Liver (tissue), 9 donors: ENCODE measurements around the gene C12orf75. TPM values are rescaled to one million over a fixed set of nuclear protein-coding genes. Genes with fewer than 3 reads are reported as not detected.
"Not testable (repeated sequence)": the region's sequence is repeated elsewhere in the genome, so short reads cannot be mapped to it uniquely, and the experiment has no call there.

Experiments
- DNase-seq: peaks from one replicate; pipeline ENCODE4 v3.0.0-alpha.2; 2017; ENCODE audit warnings: low spot score
- H3K27ac ChIP-seq, 2 donors: one replicate each; pipeline ENCODE4 v1.7.0; 2013; ENCODE audit warnings: inconsistent platforms in 2 of 2, low read length in 2 of 2, control low read depth in 1 of 2, low read depth in 1 of 2, mild to moderate bottlenecking in 1 of 2
- H3K27me3 ChIP-seq, 4 donors: one replicate each; pipeline versions ENCODE4 v1.6.1 to v1.7.0; 2013; ENCODE audit warnings: low read length in 3 of 4, inconsistent platforms in 1 of 4, mild to moderate bottlenecking in 1 of 4, moderate library complexity in 1 of 4; ENCODE audit not compliant: control insufficient read depth in 4 of 4, insufficient read depth in 4 of 4
- H3K36me3 ChIP-seq, 4 donors: one replicate each; pipeline versions ENCODE4 v1.6.1 to v1.7.0; 2013; ENCODE audit warnings: low read length in 3 of 4, mild to moderate bottlenecking in 3 of 4, low read depth in 1 of 4, moderate library complexity in 1 of 4; ENCODE audit not compliant: control insufficient read depth in 4 of 4, insufficient read depth in 3 of 4
- H3K4me1 ChIP-seq, 4 donors: one replicate each; pipeline versions ENCODE4 v1.6.1 to v1.7.0; 2013; ENCODE audit warnings: low read length in 3 of 4, mild to moderate bottlenecking in 3 of 4, moderate library complexity in 1 of 4; ENCODE audit not compliant: control insufficient read depth in 4 of 4, insufficient read depth in 4 of 4
- H3K4me3 ChIP-seq, 3 donors: one replicate each; pipeline versions ENCODE4 v1.6.1 to v1.7.0; 2013; ENCODE audit warnings: low read length in 3 of 3, control low read depth in 1 of 3, low read depth in 1 of 3, mild to moderate bottlenecking in 1 of 3
- H3K9ac ChIP-seq, 2 donors: one replicate each; pipeline ENCODE4 v1.7.0; 2013; ENCODE audit warnings: low read length in 2 of 2, mild to moderate bottlenecking in 2 of 2, moderate library complexity in 2 of 2, control low read depth in 1 of 2, low read depth in 1 of 2
- H3K9me3 ChIP-seq, 4 donors: one replicate each; pipeline versions ENCODE4 v1.6.1 to v1.7.0; 2013; ENCODE audit warnings: low read length in 3 of 4; ENCODE audit not compliant: control insufficient read depth in 4 of 4
- EGR1 ChIP-seq, 2 donors: IDR thresholded peaks; 2 replicates each; pipeline ENCODE4 v1.6.1; 2016 to 2018; ENCODE audit warnings: antibody characterized with exemption in 2 of 2, low read depth in 2 of 2
- FOXA1 ChIP-seq: IDR thresholded peaks from 2 replicates; pipeline ENCODE4 v1.6.1; 2016; ENCODE audit warnings: antibody characterized with exemption
- GABPA ChIP-seq, 2 donors: IDR thresholded peaks in 1 of 2; conservative IDR thresholded peaks in 1 of 2; 2 replicates each; pipeline ENCODE4 v1.6.1; 2016; ENCODE audit warnings: antibody characterized with exemption in 2 of 2, mild to moderate bottlenecking in 1 of 2, moderate library complexity in 1 of 2
- HNF4A ChIP-seq, 2 donors: conservative IDR thresholded peaks; 2 replicates each; pipeline ENCODE4 v1.6.1; 2016; ENCODE audit warnings: antibody characterized with exemption in 2 of 2, mild to moderate bottlenecking in 2 of 2
- HNF4G ChIP-seq: IDR thresholded peaks from 2 replicates; pipeline ENCODE4 v1.6.1; 2016; ENCODE audit warnings: antibody characterized with exemption
- JUND ChIP-seq, 2 donors: IDR thresholded peaks; 2 replicates each; pipeline ENCODE4 v1.6.1; 2016; ENCODE audit warnings: antibody characterized with exemption in 2 of 2
- MAX ChIP-seq: IDR thresholded peaks from 2 replicates; pipeline ENCODE4 v1.6.1; 2016; ENCODE audit warnings: antibody characterized with exemption
- NR2F2 ChIP-seq: IDR thresholded peaks from 2 replicates; pipeline ENCODE4 v1.6.1; 2016; ENCODE audit warnings: antibody characterized with exemption
- REST ChIP-seq: IDR thresholded peaks from 2 replicates; pipeline ENCODE4 v1.6.1; 2016; ENCODE audit warnings: antibody characterized with exemption, mild to moderate bottlenecking
- RXRA ChIP-seq, 2 donors: IDR thresholded peaks; 2 replicates each; pipeline ENCODE4 v1.6.1; 2017 to 2018; ENCODE audit warnings: antibody characterized with exemption in 2 of 2, mild to moderate bottlenecking in 1 of 2
- SP1 ChIP-seq: IDR thresholded peaks from 2 replicates; pipeline ENCODE4 v1.6.1; 2018; ENCODE audit warnings: antibody characterized with exemption, mild to moderate bottlenecking
- YY1 ChIP-seq: IDR thresholded peaks from 2 replicates; pipeline ENCODE4 v1.6.1; 2016; ENCODE audit warnings: antibody characterized with exemption, mild to moderate bottlenecking
- WGBS: extraction: QIAGEN DNeasy Blood & Tissue Kit; methylation state at CpG from one replicate; pipeline ENCODE4 v1.1.7; 2013; 5-methylcytosine and 5-hydroxymethylcytosine counted together
- polyA plus RNA-seq, 2 donors: library from polyadenylated mRNA; stranded (reverse) in 1 of 2; unstranded in 1 of 2; fragments of 200-250 nt in 1 of 2; fragments of >200 nt in 1 of 2; fragmentation: Nextera tagmentation in 1 of 2; extraction: Ambion mirVana in 1 of 2; gene quantifications; one replicate each; pipeline versions ENCODE4 v1.2.1 to v1.2.3, GENCODE V29; 2013 to 2015
- total RNA-seq, 2 donors: library from RNA; depleted of rRNA; stranded (reverse); fragments of >200 nt; gene quantifications; one replicate each; pipeline ENCODE4 v1.2.3, GENCODE V29; 2014
- TF ChIP-seq, protein P1 (sequence below): IDR thresholded peaks from 2 replicates; pipeline ENCODE4 v1.6.1; 2016; ENCODE audit warnings: antibody characterized with exemption
- TF ChIP-seq, protein P2 (sequence below): IDR thresholded peaks from 2 replicates; pipeline ENCODE4 v1.6.1; 2016; ENCODE audit warnings: antibody characterized with exemption
- TF ChIP-seq, protein P3 (sequence below): fragments of 150-350 bp; IDR thresholded peaks from 2 replicates; pipeline ENCODE4 v1.5.1; 2017; ENCODE audit warnings: improper control_type of control experiment, low read depth, low read length; ENCODE audit not compliant: missing input control
- donor health status: healthy.
- donor health status: healthy.
- donor health status: healthy.
- donor health status: healthy.
- donor health status: healthy.

Gene C12orf75
- total and polyA plus RNA-seq, 4 donors, result 1.2 to 3.9 (median 2.8) TPM

GRCh38 chr12:105331805-105332251 is 1.3 kb downstream of the C12orf75 start (continued):
- TF ChIP-seq, protein P1, sequence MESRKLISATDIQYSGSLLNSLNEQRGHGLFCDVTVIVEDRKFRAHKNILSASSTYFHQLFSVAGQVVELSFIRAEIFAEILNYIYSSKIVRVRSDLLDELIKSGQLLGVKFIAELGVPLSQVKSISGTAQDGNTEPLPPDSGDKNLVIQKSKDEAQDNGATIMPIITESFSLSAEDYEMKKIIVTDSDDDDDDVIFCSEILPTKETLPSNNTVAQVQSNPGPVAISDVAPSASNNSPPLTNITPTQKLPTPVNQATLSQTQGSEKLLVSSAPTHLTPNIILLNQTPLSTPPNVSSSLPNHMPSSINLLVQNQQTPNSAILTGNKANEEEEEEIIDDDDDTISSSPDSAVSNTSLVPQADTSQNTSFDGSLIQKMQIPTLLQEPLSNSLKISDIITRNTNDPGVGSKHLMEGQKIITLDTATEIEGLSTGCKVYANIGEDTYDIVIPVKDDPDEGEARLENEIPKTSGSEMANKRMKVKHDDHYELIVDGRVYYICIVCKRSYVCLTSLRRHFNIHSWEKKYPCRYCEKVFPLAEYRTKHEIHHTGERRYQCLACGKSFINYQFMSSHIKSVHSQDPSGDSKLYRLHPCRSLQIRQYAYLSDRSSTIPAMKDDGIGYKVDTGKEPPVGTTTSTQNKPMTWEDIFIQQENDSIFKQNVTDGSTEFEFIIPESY, result no peak
- TF ChIP-seq MAX (no peak), SP1 (no peak), JUND (IDR thresholded peaks at IDR 0.05) (no peak), RXRA (IDR thresholded peaks at IDR 0.05) (no peak)

DNA sequence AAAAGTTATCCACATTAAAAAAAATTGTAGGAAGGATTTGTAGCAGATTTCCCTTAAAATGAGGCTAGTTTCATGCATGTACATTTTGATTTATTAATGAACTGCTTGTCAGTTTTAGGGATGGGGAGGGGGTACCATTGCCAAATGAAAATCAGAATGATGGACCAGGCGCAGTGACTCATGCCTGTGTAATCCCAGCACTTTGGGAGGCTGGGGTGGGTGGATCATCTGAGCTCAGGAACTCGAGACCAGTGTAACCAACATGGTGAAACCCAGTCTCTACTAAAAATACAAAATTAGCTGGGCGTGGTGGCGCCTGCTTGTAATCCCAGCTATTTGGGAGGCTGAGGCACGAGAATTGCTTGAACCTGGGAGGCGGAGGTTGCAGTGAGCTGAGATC is 1.8 kb downstream of the C12orf75 start:
- not testable (repeated sequence) for H3K27me3 ChIP-seq, DNase-seq, H3K4me1 ChIP-seq, H3K9me3 ChIP-seq, H3K9ac ChIP-seq, H3K36me3 ChIP-seq, H3K4me3 ChIP-seq, H3K27ac ChIP-seq
- 97% methylated on average over 6 of the region's 6 CpGs for WGBS

DNA sequence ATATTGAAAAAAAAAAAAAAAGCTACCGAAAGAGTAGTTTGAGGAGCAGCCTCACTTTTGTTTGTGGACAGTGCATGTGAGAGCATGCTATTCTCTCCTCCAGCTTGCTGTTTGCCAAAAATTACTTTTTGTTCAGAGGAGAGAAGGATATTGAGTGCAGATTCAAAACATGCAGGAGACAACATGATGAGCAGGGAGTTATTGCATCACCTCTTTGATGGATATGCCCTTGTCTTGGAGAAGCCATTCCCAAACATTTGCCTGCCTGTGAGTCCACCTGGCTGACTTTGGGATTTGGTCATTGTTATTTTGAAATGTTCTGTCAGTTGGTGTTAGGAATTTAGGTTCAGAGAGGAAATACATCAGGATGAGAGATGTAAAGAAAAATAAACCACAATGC is 2.4 kb downstream of the C12orf75 start:
- peaks cover 2 to 9% (median 6%) of the 10 kb centered on the region in 4 donors for H3K4me1 ChIP-seq
- H3K36me3 ChIP-seq, result no peaks in the 10 kb centered on the region
- no peak for TF ChIP-seq REST
- no peak for TF ChIP-seq GABPA (IDR thresholded peaks at IDR 0.05 in 1 of 2, conservative IDR thresholded peaks at IDR 0.05 in 1 of 2)
- TF ChIP-seq HNF4A (conservative IDR thresholded peaks at IDR 0.05), result no peak
- no peak for TF ChIP-seq SP1
- no peak for TF ChIP-seq MAX
- TF ChIP-seq YY1, result no peak
- TF ChIP-seq, protein P1, result no peak
- TF ChIP-seq, protein P2, sequence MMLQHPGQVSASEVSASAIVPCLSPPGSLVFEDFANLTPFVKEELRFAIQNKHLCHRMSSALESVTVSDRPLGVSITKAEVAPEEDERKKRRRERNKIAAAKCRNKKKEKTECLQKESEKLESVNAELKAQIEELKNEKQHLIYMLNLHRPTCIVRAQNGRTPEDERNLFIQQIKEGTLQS, result no peak
- TF ChIP-seq RXRA (IDR thresholded peaks at IDR 0.05), result no peak
- TF ChIP-seq JUND (IDR thresholded peaks at IDR 0.05), result no peak
- TF ChIP-seq FOXA1, result no peak
- TF ChIP-seq EGR1 (IDR thresholded peaks at IDR 0.05; ENCODE audit: low read depth in 2 of 2), result no peak
- no peak for TF ChIP-seq NR2F2
- no peak for TF ChIP-seq HNF4G
- TF ChIP-seq, protein P3, sequence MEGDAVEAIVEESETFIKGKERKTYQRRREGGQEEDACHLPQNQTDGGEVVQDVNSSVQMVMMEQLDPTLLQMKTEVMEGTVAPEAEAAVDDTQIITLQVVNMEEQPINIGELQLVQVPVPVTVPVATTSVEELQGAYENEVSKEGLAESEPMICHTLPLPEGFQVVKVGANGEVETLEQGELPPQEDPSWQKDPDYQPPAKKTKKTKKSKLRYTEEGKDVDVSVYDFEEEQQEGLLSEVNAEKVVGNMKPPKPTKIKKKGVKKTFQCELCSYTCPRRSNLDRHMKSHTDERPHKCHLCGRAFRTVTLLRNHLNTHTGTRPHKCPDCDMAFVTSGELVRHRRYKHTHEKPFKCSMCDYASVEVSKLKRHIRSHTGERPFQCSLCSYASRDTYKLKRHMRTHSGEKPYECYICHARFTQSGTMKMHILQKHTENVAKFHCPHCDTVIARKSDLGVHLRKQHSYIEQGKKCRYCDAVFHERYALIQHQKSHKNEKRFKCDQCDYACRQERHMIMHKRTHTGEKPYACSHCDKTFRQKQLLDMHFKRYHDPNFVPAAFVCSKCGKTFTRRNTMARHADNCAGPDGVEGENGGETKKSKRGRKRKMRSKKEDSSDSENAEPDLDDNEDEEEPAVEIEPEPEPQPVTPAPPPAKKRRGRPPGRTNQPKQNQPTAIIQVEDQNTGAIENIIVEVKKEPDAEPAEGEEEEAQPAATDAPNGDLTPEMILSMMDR, result no peak
- DNase-seq, result no peak
- H3K9ac ChIP-seq, result no peak overlapping the region
- no peaks in the 10 kb centered on the region for H3K27me3 ChIP-seq
- WGBS, result 71% methylated on average over 1 of the region's 1 CpG
- H3K27ac ChIP-seq, result no peak overlapping the region
- no peak overlapping the region for H3K4me3 ChIP-seq
- H3K9me3 ChIP-seq, result no peaks in the 10 kb centered on the region
